Stimulated activated CD8-positive, alpha-beta memory T cell treated with anti-CD3 and anti-CD28 coated beads, Interleukin-4, amount 100 ng/mL, for 1 hour (primary cell): ENCODE results near the gene CASP10.
"Not testable (repeated sequence)": the region's sequence is repeated elsewhere in the genome, so short reads cannot be mapped to it uniquely, and the experiment has no call there.

ENCODE experiments used
- DNase-seq, 2 donors: peaks; one replicate each; pipeline ENCODE4 v3.0.0-alpha.2; 2020; ENCODE audit warnings: low read depth in 2 of 2, low spot score in 1 of 2

The CASP10 gene

GRCh38 chr2:201154615-201155399, 28.1 kb upstream of the CASP10 start:
- DNase-seq: no peak

GRCh38 chr2:201156036-201156435, 26.9 kb upstream of the CASP10 start:
- no peak for DNase-seq

GRCh38 chr2:201156640-201157039, 26.3 kb upstream of the CASP10 start:
- no peak for DNase-seq

DNA sequence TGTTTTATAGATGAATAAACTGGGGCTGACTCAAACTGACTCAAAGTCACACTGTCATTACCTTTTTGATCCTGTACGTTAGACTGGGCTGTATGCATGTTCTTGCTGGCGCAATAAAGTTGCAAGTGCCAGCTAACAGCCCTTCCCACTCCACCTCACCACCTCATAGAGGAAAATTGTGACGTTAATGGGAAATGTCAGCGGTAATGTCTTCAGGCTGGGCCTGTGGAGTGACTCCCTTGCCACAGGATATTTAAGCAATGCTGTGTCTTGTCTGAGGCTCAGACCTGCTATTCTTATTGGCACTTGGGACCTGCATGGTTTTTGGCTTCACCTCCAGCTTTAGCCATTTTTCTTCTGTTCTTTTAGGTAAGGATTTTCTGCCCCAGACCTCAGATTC, 25.2 kb upstream of the CASP10 start:
- no peak for DNase-seq

- DNase-seq: peak in 1 of 2 donors; percentile 27
Observed at GRCh38 chr2:201158111-201158929, 24.6 kb upstream of the CASP10 start.

DNA sequence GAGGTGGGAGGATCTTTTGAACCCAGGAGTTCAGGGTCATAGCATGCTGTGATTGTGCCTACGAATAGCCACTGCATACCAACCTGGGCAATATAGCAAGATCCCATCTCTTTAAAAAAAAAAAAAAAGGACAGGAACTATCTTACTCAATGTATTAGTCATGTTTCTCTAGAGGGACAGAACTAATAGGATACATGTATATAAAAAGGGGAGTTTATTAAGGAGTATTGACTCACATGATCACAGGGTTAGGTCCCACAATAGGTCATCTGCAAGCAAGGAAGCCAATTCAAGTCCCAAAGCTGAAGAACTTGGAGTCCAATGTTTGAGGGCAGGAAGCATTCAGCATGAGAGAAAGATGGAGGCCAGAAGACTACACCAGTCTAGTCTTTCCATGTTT, 18.8 kb upstream of the CASP10 start:
- DNase-seq: no peak

GRCh38 chr2:201167546-201167945, 15.4 kb upstream of the CASP10 start:
- no peak for DNase-seq

GRCh38 chr2:201168496-201168895, 14.4 kb upstream of the CASP10 start:
- DNase-seq: not testable (repeated sequence)

DNA sequence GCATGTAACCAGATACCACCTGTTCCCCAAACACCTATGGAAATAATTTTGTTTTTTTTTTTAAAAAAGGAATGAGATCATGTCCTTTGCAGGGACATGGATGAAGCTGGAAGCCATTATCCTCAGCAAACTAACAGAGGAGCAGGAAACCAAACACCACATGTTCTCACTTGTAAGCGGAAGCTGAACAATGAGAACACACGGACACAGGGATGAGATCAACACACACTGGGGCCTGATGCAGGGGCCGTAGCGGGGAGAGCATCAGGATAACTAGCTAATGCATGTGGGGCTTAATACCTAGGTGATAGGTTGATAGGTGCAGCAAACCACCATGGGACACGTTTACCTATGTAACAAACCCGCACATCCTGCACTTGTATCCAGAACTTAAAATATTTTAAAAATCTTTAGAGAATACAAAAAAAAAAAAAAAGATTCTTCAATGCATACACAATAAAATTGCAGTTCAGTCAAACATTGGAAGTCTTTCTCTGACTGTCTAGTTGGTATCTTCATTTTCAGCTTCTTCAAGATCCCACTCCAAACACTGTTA, 11.6 kb upstream of the CASP10 start:
- DNase-seq: no peak

- no peak for DNase-seq
Observed at GRCh38 chr2:201172279-201172678, 10.7 kb upstream of the CASP10 start.

DNA sequence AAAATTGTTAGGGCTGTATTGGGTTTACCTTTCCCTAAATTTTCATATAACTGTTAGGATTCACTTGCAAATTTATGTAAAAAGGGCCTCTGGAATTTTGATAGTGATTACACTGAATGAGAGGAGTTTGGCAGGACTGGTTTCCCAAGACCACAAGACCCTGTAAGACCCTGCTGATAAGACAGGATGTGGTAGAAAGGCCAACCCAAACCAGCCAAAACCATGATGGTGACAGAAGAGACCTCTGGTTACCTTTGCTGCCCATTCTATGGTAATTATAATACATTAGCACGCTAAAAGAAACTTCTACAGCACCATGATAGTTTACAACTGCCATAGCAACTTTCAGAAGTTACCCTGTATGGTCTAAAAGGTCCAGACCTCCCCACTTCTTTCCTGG, 8.3 kb upstream of the CASP10 start:
- no peak for DNase-seq

DNA sequence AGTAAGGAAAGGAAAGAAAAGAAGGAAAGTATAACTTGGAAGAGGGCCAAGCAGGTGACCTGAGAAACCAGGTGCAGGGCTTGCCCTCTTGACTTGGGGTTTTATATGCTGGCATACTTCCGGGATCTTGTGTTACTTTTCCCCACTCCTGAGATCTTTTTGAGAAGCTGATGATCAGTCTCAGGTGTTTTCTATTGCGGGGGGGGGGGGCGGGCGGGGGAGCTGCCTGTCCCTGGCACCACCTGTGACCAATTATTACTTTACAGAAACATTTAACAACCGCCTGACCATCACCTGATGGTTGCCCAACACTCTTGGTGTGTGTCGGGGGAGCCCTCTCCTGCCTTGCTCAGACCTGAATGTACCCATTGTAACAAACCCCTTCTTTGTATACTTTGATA, 6.9 kb upstream of the CASP10 start:
- no peak for DNase-seq

GRCh38 chr2:201180010-201180409, 2.9 kb upstream of the CASP10 start:
- DNase-seq: no peak

DNA sequence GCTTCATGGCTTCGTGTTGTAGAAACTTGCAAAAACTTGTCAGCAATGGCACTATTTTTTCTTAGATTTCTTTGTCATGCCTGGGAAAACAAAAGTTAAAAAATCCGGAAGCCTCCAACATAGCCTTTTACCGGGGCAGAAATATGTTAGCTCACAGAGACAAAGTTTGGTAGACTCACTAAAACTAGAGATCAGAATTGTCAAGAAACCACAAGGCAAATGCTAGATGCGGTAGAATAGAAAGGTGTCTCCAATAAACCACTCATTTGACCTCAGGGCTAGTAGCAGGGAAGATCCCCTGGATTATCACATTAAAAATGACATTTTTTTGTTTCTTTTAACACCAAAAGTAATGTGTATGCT, 405 bp downstream of the CASP10 start:
- no peak for DNase-seq

- DNase-seq: not testable (repeated sequence)
Observed at GRCh38 chr2:201183835-201184234, 894 bp downstream of the CASP10 start.

DNA sequence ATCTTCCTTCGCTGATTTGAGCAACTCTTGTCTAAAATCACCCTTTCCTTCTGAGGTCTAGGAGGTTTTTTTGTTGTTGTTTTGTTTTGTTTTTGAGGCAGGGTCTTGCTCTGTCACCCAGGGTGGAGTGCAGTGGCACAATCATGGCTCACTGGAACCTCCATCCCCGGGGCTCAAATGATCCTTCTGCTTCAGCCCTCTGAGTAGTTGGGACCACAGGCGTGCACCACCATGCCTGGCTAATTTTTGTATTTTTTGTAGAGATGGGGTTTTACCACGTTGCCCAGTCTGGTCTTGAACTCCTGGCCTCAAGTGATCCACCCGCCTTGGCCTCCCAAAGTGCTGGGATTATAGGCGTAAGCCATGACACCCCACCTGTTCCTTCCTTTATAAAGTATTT, 1.3 kb downstream of the CASP10 start:
- not testable (repeated sequence) for DNase-seq

GRCh38 chr2:201185863-201186262, 2.9 kb downstream of the CASP10 start:
- DNase-seq: no peak

DNA sequence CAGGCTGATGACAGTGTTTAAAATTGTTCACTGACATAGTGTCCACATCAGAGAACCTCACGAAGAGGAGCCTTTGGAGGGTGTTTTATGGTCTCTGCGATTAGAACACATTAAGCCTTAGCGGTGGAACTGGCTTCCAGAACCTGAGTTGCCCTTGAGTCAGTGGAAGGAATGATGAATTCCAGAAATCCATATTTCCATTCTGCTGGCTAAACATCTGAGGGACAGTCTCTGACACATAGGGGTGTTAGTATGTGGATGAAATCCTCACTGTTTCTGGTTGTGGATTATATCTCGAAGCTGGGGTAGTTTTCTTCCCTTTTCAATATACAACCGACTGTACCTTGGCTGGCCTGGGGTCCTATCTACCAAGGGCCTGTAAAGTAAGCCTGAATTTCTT, 4.0 kb downstream of the CASP10 start:
- DNase-seq: no peak

- DNase-seq: no peak
Observed at GRCh38 chr2:201188449-201188848, 5.5 kb downstream of the CASP10 start.

DNA sequence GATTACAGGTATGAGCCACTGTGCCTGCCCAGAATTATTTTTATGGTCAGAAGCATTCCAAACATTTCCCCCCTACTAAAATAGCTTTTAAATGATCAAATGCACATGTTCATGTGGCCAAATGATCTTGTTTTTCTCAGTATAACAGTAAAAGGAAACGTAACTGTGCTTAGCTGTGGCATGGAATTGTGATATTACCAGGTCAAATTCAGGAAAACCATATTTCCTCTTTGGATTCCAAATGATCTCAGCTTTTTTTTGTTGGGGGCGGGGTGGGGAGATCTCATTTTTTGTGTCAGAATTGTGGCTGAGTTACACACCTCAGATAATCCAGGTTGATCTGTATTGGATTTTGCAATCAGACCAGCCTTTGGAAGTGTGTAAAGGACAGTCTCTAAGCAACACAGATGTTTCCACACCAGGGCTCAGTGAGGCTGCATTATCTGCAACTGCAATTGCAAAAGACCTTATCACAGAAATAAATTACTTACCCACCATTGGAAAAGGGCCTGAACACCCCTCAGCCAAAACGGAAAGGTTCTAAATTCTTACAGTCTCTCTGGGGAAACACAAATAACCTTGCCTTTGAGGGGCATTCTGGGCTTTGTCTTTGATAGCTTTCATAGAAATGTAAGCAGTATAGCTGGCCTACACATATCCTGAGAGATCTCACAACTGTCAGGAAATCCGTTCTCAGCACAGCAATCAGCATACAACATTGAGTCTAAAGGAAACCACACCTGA, 8.4 kb downstream of the CASP10 start:
- DNase-seq: no peak

DNA sequence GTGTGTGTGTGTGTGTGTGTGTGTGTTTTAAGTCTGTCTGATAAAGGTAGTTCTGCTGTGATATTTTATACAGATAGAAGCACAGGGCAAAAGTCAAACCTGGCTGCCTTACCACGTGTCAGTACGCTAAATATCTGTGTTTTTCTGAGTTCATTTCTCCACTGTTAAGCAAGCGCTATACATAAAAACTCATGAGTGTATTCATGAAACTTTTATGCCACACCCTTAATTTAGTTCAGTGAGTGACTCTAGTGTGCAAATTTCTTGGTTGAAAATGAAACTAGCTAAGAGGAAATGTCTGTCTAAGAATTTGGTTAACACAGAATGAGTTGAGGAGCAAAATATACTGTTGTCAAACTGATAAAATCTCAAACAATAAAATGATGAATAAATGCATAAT, 11.2 kb downstream of the CASP10 start:
- DNase-seq: no peak

DNA sequence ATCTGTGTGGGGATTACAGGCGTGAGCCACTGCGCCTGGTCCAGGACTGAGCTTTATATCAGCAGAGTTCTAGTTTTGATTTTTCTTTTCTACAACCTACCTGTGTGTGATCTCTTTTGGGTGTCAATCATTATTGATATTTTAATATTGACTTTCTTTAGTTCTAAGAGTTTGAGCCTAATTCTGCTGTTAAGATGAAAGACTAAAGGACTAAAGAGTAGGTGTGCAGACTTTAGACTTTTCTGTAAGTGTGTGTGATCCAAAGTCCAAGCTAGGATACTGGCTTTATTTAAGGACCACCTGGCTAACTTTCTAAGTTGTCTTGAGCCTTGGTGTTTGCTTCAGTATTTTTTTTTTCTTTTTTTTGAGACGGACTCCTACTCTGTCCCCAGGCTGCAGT, 12.4 kb downstream of the CASP10 start:
- no peak for DNase-seq
